Ishikawa (cell line): ENCODE results near the gene TAF4.

Source experiments
- CEBPB ChIP-seq: IDR thresholded peaks from 2 replicates; pipeline ENCODE4 v1.6.1; 2012
- CREB1 ChIP-seq: IDR thresholded peaks from 2 replicates; pipeline ENCODE4 v1.6.1; 2012; ENCODE audit warnings: low read depth
- EGR1 ChIP-seq: IDR thresholded peaks from 2 replicates; pipeline ENCODE4 v1.6.1; 2012
- EP300 ChIP-seq: IDR thresholded peaks from 2 replicates; pipeline ENCODE4 v1.6.1; 2012; ENCODE audit warnings: borderline replicate concordance
- FOXM1 ChIP-seq: IDR thresholded peaks from 2 replicates; pipeline ENCODE4 v1.6.1; 2012; ENCODE audit warnings: low read depth, borderline replicate concordance
- NFIC ChIP-seq: IDR thresholded peaks from 2 replicates; pipeline ENCODE4 v1.6.1; 2012
- RAD21 ChIP-seq: IDR thresholded peaks from 2 replicates; pipeline ENCODE4 v1.6.1; 2012; ENCODE audit warnings: low read depth
- TAF1 ChIP-seq: IDR thresholded peaks from 2 replicates; pipeline ENCODE4 v1.6.1; 2012; ENCODE audit warnings: low read depth, mild to moderate bottlenecking
- TCF12 ChIP-seq: IDR thresholded peaks from 2 replicates; pipeline ENCODE4 v1.6.1; 2012; ENCODE audit warnings: low read depth
- TEAD4 ChIP-seq: IDR thresholded peaks from 2 replicates; pipeline ENCODE4 v1.6.1; 2012
- YY1 ChIP-seq: IDR thresholded peaks from 2 replicates; pipeline ENCODE4 v1.6.1; 2012; ENCODE audit warnings: low read depth
- ZBTB7A ChIP-seq: IDR thresholded peaks from 2 replicates; pipeline ENCODE4 v1.6.1; 2012; ENCODE audit warnings: low read depth
- TF ChIP-seq, protein P1 (sequence below): IDR thresholded peaks from 2 replicates; pipeline ENCODE4 v1.6.1; 2012
- TF ChIP-seq, protein P2 (sequence below): IDR thresholded peaks from 2 replicates; pipeline ENCODE4 v1.6.1; 2012
- TF ChIP-seq, protein P3 (sequence below): IDR thresholded peaks from 2 replicates; pipeline ENCODE4 v1.6.1; 2012; ENCODE audit warnings: low read depth, mild to moderate bottlenecking

TAF4 gene

DNA sequence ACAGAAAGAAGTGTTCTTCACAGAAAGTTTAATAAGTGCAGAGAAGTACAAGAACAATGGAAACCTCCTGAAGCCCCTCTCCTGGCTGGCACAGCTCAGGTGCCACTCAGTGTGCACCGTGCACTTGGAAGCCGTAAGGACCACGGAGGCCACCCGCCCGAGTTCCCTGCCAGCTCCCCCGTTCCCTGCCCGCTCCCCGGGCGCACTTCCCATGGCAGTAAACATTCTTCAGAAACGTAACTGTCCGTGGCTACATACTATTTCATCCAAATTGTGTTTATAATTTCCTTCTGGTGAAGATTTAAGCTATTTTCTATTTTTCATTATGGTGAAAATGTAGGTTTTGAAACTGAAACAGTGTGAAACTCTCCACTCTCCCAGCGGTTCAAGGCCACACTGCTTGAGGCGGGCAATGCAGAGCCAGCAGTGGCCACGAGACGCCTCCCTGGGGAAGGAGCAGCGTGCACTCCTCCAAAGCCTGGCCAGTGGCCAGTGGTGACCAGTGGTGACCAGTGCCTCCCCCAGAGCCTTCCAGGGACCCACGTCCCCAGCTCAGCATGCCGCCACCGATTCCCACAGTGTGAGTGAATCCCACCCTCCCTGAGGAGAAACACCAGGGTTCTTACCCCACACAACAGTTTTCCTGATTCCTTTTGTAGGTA lies 46.4 kb downstream of the TAF4 start:
- TF ChIP-seq RAD21 (no peak), CREB1 (no peak), TEAD4 (no peak)

DNA sequence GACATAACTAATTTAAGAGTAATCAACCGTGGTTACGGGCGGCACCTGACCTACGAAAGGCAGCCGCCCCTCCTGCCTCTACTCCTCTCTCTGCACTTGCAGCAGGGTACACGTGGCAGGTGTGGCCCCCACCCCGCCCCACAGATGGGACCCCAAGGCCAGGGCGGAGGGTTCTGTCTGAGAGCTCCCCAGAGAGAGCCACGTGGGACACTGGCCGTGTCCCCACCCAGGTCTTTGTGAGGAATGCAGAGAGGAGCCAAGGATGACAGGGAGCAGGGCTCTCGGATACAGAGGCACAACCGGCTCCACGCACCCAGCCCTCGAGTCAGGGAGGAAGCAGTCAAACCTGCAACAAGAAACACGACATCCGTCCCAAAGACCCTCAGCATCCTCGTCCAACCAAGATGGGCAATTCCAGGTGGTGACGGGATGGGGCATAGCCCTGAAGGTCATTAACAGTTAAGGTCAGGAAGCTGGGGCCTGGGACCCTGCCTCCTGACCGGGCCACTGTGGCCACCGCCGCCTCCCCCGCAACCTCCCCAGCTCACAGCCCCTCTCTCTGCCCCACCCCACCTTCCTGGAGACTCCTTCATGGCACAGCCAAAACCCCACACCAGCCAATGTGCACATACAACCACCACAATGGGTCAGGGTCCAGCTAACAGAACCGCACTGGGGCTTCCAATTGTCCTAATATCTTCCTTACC lies 47.1 kb downstream of the TAF4 start:
- TF ChIP-seq, protein P1, sequence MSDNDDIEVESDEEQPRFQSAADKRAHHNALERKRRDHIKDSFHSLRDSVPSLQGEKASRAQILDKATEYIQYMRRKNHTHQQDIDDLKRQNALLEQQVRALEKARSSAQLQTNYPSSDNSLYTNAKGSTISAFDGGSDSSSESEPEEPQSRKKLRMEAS: no peak
- TF ChIP-seq CEBPB (no peak), YY1 (no peak), ZBTB7A (no peak), TCF12 (no peak)

DNA sequence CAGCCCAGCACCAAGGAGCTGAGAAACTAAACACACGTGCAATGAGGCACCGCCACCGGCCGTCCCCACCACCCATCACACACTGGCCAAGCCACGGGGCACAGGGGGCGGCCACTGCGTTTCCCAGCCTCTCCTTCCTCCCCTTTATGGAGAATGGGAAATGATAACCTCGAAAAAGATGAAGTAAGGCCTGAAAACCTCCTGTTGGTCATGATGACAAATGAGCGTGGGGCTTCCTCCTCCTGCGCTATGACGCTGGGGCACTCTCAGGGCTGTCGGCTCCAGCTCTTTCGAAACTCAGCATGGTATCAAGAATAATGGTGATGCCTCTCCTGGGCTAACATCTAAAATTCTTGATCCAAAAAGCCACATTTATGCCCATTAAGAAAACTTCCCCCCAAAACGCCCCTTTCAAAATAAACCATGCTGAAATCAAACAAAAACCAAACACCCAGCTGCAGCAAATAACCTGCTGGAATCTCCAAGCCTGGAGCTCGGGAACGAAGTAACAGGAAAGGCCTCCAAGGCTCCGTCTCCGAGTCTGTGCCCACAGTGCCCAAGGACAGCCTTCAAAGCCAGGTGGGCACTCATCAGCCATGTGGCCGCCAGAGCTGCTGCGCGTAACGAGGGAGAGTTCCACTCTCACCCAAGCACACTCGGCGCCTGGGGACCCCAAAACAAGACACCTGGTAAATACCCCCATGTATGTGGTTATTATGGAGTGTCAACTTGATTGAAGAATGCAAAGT lies 50.0 kb downstream of the TAF4 start:
- TF ChIP-seq ZBTB7A (no peak), NFIC (no peak), EP300 (no peak), CREB1 (no peak), CEBPB (no peak), YY1 (no peak), RAD21 (no peak), TAF1 (no peak), TCF12 (no peak), TEAD4 (no peak), EGR1 (no peak), FOXM1 (no peak)
- TF ChIP-seq, protein P2, sequence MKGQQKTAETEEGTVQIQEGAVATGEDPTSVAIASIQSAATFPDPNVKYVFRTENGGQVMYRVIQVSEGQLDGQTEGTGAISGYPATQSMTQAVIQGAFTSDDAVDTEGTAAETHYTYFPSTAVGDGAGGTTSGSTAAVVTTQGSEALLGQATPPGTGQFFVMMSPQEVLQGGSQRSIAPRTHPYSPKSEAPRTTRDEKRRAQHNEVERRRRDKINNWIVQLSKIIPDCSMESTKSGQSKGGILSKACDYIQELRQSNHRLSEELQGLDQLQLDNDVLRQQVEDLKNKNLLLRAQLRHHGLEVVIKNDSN: no peak
- TF ChIP-seq, protein P1: no peak
- TF ChIP-seq, protein P3, sequence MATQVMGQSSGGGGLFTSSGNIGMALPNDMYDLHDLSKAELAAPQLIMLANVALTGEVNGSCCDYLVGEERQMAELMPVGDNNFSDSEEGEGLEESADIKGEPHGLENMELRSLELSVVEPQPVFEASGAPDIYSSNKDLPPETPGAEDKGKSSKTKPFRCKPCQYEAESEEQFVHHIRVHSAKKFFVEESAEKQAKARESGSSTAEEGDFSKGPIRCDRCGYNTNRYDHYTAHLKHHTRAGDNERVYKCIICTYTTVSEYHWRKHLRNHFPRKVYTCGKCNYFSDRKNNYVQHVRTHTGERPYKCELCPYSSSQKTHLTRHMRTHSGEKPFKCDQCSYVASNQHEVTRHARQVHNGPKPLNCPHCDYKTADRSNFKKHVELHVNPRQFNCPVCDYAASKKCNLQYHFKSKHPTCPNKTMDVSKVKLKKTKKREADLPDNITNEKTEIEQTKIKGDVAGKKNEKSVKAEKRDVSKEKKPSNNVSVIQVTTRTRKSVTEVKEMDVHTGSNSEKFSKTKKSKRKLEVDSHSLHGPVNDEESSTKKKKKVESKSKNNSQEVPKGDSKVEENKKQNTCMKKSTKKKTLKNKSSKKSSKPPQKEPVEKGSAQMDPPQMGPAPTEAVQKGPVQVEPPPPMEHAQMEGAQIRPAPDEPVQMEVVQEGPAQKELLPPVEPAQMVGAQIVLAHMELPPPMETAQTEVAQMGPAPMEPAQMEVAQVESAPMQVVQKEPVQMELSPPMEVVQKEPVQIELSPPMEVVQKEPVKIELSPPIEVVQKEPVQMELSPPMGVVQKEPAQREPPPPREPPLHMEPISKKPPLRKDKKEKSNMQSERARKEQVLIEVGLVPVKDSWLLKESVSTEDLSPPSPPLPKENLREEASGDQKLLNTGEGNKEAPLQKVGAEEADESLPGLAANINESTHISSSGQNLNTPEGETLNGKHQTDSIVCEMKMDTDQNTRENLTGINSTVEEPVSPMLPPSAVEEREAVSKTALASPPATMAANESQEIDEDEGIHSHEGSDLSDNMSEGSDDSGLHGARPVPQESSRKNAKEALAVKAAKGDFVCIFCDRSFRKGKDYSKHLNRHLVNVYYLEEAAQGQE: no peak

DNA sequence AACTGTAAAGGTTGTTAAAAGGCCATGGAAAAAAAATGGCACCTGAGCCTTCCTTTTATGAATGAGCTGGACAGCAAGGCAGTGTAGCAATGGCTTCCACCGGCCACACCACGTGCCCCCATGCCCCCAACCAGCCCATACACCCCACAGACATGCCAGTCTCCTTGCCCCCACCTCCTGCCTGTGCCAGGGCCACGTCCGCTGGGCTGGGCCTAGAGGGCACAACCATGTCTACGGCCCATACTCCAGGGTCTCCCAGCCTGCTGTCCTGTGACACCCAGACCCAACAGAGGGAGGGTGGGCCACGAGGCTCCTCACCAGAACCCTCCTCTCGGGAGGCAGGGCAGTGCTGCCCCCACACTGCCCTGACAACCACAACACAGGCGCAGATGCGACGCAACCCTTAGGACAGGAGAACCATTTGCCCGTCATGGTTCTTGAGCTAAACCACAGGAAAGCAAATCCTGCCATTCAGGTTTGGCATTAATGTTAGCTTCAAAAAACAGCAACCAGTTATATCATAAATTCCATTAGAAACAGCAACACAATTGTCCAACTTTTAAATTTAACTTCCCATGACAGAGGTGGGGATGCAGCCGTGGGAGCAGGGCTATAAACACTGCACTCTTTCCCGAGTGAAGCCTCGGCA lies 50.7 kb downstream of the TAF4 start:
- no peak for TF ChIP-seq TEAD4

DNA sequence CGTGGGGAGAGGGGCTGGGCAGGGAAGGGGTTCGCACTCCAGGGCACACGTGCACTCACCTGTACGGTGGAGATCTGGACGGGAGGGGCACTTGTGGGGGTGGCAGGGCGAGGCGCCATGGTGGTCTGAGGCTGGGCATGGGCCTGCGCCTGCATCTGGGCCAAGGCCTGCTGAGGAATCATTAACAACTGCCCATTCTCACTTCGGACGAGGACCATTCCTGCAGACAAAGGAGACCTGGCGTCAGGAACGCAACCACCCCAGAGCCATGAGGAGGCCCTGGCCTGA lies 51.2 kb downstream of the TAF4 start:
- TF ChIP-seq CREB1: no peak
- TF ChIP-seq, protein P3: no peak
- no peak for TF ChIP-seq EGR1
- no peak for TF ChIP-seq FOXM1

DNA sequence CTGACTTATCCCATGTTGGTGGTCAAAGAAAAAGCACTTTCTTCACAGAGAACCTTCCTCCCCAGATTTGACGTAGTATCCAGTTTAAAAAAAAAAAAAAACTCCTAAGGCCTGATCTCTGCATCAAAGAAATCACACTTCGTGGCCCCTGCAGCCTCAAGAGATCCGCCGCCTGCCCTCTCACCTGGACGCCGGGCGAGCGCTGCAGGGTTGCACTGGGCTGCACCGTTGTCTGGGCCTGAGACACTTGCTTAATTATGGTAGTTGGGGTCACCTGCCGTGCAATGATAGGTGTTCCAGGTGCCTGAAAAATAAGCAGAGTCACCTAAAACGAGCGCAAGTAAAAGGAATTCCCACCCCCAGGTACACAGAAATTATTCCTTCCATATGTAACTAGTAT lies 53.0 kb downstream of the TAF4 start:
- no peak for TF ChIP-seq YY1
- no peak for TF ChIP-seq CREB1
- TF ChIP-seq, protein P3: no peak
- TF ChIP-seq TEAD4: no peak
- no peak for TF ChIP-seq ZBTB7A
- no peak for TF ChIP-seq EP300
- TF ChIP-seq FOXM1: no peak
- TF ChIP-seq TAF1: no peak
- no peak for TF ChIP-seq RAD21
- TF ChIP-seq, protein P1: no peak
- no peak for TF ChIP-seq EGR1
- TF ChIP-seq NFIC: no peak
- TF ChIP-seq, protein P2: no peak
- TF ChIP-seq CEBPB: no peak
- TF ChIP-seq TCF12: no peak
